ENCODE data around the gene CAMTA1.

CAMTA1 gene

GRCh38 chr1:7606096-7606495 lies 820.8 kb downstream of the CAMTA1 start:
- H3K27me3 ChIP-seq (ENCODE audit: low read length) = no peaks in the 10 kb centered on the region
- H3K9me2 ChIP-seq (replicated peaks; ENCODE audit: insufficient read depth, low read length) = no peaks in the 10 kb centered on the region
- no peaks in the 10 kb centered on the region for H3K79me2 ChIP-seq (ENCODE audit: insufficient read depth, low read length)
- H3K9ac ChIP-seq (ENCODE audit: low read length) = no peak overlapping the region
- no peaks in the 10 kb centered on the region for H3F3A ChIP-seq (ENCODE audit: insufficient read depth)
- H3K27ac ChIP-seq (ENCODE audit: low read depth, low read length) = no peak overlapping the region
- no peaks in the 10 kb centered on the region for H4K20me1 ChIP-seq (ENCODE audit: low read depth, low read length)
- H3K36me3 ChIP-seq (ENCODE audit: low read length) = no peaks in the 10 kb centered on the region
- no peak overlapping the region for H3K4me3 ChIP-seq (ENCODE audit: insufficient read depth, low read length, poor library complexity, severe bottlenecking)
- TF ChIP-seq CTCF (IDR thresholded peaks at IDR 0.05; ENCODE audit: insufficient read depth, low read length, poor library complexity, severe bottlenecking) = no peak
- TF ChIP-seq EZH2phosphoT487 (conservative IDR thresholded peaks at IDR 0.05; ENCODE audit: low read length) = no peak
- H2AFZ ChIP-seq (ENCODE audit: low read depth, low read length, severe bottlenecking) = no peak overlapping the region
- H3K9me3 ChIP-seq (ENCODE audit: insufficient read depth, low read length) = no peaks in the 10 kb centered on the region
- no peak overlapping the region for H3K4me2 ChIP-seq (ENCODE audit: low read depth, low read length, poor library complexity, severe bottlenecking)

- Histone ChIP-seq H3K27me3 (ENCODE audit: low read length) (no peaks in the 10 kb centered on the region), H3K9me2 (replicated peaks; ENCODE audit: insufficient read depth, low read length) (no peaks in the 10 kb centered on the region), H3K9me3 (ENCODE audit: insufficient read depth, low read length) (no peaks in the 10 kb centered on the region), H3K4me2 (ENCODE audit: low read depth, low read length, poor library complexity, severe bottlenecking) (no peak overlapping the region), H3K4me3 (ENCODE audit: insufficient read depth, low read length, poor library complexity, severe bottlenecking) (no peak overlapping the region), H3K9ac (ENCODE audit: low read length) (no peak overlapping the region), H3K36me3 (ENCODE audit: low read length) (no peaks in the 10 kb centered on the region), H3K27ac (ENCODE audit: low read depth, low read length) (no peak overlapping the region), H3K79me2 (ENCODE audit: insufficient read depth, low read length) (no peaks in the 10 kb centered on the region), H3F3A (ENCODE audit: insufficient read depth) (no peaks in the 10 kb centered on the region), H4K20me1 (ENCODE audit: low read depth, low read length) (no peaks in the 10 kb centered on the region), H2AFZ (ENCODE audit: low read depth, low read length, severe bottlenecking) (no peak overlapping the region)
- TF ChIP-seq CTCF (IDR thresholded peaks at IDR 0.05; ENCODE audit: insufficient read depth, low read length, poor library complexity, severe bottlenecking) (no peak), EZH2phosphoT487 (conservative IDR thresholded peaks at IDR 0.05; ENCODE audit: low read length) (no peak)
These were observed 821.8 kb downstream of the CAMTA1 start for GRCh38 chr1:7607097-7607496.

- H3K4me3 ChIP-seq (ENCODE audit: insufficient read depth, low read length, poor library complexity, severe bottlenecking) = no peak overlapping the region
- H3K27me3 ChIP-seq (ENCODE audit: low read length) = no peaks in the 10 kb centered on the region
- no peaks in the 10 kb centered on the region for H3K9me2 ChIP-seq (replicated peaks; ENCODE audit: insufficient read depth, low read length)
- TF ChIP-seq EZH2phosphoT487 (conservative IDR thresholded peaks at IDR 0.05; ENCODE audit: low read length) (no peak), CTCF (IDR thresholded peaks at IDR 0.05; ENCODE audit: insufficient read depth, low read length, poor library complexity, severe bottlenecking) (no peak)
- no peaks in the 10 kb centered on the region for H3K9me3 ChIP-seq (ENCODE audit: insufficient read depth, low read length)
- no peaks in the 10 kb centered on the region for H3K79me2 ChIP-seq (ENCODE audit: insufficient read depth, low read length)
- no peak overlapping the region for H3K4me2 ChIP-seq (ENCODE audit: low read depth, low read length, poor library complexity, severe bottlenecking)
- H3K27ac ChIP-seq (ENCODE audit: low read depth, low read length) = no peak overlapping the region
- no peak overlapping the region for H2AFZ ChIP-seq (ENCODE audit: low read depth, low read length, severe bottlenecking)
- H3K9ac ChIP-seq (ENCODE audit: low read length) = no peak overlapping the region
- no peaks in the 10 kb centered on the region for H3F3A ChIP-seq (ENCODE audit: insufficient read depth)
- H4K20me1 ChIP-seq (ENCODE audit: low read depth, low read length) = no peaks in the 10 kb centered on the region
- H3K36me3 ChIP-seq (ENCODE audit: low read length) = no peaks in the 10 kb centered on the region
These were observed 823.5 kb downstream of the CAMTA1 start for GRCh38 chr1:7608628-7609305.

Data from SU-DHL-6 (cell line).